Mammary epithelial cell (primary cell): ENCODE measurements around the gene SENP1.

Source experiments
- CTCF ChIP-seq, 2 donors: IDR thresholded peaks in 1 of 2; conservative IDR thresholded peaks in 1 of 2; 2 replicates each; pipeline ENCODE4 v1.5.1; 2011 to 2012; ENCODE audit warnings: inconsistent platforms in 2 of 2, low read length in 2 of 2, mild to moderate bottlenecking in 2 of 2, control low read depth in 1 of 2, low read depth in 1 of 2; ENCODE audit not compliant: insufficient read depth in 1 of 2; ENCODE audit errors: extremely low read depth in 1 of 2
- EZH2 ChIP-seq: IDR thresholded peaks from 2 replicates; pipeline ENCODE4 v1.6.1; 2012; ENCODE audit warnings: low read length, inconsistent platforms, borderline replicate concordance

DNA sequence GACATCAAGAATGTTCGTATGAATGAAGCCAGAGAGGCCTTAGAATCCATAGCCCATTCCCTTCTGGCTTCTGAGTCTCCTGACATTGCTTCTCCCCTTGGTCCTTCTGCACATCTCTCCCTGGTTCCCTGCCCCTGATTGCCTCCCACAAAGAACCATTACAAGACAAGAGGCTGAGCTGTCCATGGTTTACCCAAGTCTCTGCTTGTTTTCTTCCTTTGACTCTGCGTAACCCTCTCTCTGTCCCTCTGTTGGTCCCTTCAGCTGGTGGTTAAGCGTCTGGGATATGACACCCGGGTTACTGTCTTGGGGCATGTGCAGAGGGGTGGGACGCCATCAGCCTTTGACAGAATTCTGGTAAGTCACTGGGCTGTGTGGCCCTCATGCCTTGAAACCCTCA, 29.1 kb upstream of the SENP1 start:
- TF ChIP-seq CTCF (conservative IDR thresholded peaks at IDR 0.05 in 1 of 2, IDR thresholded peaks at IDR 0.05 in 1 of 2; ENCODE audit: extremely low read depth in 1 of 2, insufficient read depth in 1 of 2, low read depth in 1 of 2, low read length in 2 of 2) = no peak
- no peak for TF ChIP-seq EZH2
